GM15510 (cell line): ENCODE measurements around the gene FLRT2.

Source experiments
- POLR2A ChIP-seq: IDR thresholded peaks from 3 replicates; pipeline ENCODE4 v1.6.1; 2011; ENCODE audit warnings: borderline replicate concordance; ENCODE audit not compliant: insufficient read length; ENCODE audit errors: extremely low read depth

FLRT2 gene

DNA sequence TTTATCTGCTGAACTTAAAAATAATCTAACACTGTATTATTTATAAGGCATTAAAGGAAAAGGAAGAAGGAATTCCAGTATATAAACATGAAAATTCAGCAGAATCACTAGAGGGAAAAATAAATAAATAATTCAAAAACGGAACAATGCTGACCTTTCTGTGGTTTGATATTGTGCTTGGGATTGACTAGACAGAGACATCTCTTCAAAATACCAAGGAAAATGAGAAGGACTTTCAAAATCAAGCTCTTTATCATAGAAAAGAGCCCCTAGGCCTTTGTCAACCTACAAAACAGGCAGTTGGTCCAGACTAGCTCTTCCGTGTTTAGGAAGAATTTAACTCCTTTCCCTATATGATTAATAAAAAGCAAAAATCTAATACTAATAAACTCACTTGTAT, 6.3 kb upstream of the FLRT2 start:
- no peak for TF ChIP-seq POLR2A

DNA sequence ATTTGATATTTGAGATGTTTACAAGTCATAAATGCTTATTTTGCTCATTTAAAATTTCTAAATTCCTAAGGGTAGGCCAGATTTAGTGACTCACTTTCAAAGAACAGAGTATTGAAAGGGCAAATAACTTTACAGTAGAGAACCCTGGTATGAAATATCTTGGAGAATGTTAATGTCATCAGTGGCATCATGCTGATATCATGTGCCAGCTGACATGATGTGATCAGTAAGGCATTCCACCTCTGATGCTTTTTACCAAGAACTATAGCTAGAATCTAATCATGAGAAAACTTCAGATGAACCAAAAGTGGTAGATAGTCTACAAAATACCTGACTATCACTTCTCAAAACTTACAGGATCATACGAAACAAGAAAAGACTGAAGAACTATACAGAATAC, 2.9 kb upstream of the FLRT2 start:
- no peak for TF ChIP-seq POLR2A

DNA sequence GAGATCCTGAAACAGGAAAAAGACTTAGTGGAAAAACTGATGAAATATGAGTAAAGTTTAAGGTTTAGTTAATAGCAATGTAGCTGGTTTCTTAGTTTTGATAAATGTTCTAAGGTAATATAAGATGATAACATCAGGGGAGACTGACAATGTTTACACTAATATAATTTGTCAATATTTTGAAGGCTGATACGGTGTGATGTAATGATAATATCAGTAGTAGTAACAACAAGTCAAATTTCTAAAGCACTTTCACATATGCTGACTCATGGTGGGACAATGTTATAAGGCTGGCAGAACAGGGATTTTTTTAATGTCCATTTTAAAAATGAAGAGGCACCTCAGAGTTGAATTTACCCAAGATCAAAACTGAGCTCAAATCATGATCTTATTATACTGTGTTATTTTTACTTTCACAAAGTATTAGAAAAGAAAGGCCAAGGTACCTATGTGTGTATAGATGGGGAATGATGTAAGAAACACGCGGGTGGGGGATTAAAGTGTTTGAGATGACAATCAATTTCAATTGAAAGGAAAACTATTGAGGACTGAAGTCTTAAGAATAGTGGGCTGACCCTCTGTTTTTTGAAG, 2.4 kb upstream of the FLRT2 start:
- TF ChIP-seq POLR2A: no peak

DNA sequence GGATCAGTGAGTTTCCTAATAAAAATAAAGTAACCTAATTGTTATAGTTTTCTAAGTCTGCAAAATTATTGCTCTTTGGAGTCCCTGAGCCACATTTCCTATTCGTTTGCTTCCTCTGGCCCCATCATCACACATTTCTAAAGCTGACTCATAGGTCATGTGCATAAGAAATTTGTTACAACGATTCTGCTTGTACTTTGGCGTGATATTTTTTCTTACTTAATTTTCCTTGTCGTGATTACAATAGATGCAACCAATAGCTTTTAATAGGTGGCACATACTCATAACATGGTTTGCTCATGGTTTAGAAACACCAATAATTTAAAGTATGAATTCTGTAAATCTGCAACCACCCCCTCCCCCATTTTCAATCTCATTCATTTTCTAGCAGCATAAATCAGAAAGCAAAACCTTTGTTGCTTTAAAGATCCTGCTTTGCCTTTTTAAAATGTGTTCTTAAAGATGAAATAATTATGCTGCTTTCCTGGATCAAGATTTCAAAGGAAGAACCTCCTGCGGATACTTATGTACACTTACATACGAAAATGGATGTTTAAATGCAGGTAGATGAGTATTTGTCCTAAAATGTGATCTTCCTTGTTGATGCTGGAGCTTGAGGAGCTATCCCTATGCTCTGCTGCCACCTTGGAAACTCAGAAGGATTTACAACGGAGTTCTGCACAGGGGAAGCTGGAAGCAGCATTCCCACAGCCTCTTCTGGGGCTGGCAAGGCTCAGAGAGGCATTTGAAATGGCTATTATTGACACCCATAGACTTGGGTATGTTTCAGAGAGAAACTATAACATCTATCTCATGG, 1.7 kb upstream of the FLRT2 start:
- no peak for TF ChIP-seq POLR2A

DNA sequence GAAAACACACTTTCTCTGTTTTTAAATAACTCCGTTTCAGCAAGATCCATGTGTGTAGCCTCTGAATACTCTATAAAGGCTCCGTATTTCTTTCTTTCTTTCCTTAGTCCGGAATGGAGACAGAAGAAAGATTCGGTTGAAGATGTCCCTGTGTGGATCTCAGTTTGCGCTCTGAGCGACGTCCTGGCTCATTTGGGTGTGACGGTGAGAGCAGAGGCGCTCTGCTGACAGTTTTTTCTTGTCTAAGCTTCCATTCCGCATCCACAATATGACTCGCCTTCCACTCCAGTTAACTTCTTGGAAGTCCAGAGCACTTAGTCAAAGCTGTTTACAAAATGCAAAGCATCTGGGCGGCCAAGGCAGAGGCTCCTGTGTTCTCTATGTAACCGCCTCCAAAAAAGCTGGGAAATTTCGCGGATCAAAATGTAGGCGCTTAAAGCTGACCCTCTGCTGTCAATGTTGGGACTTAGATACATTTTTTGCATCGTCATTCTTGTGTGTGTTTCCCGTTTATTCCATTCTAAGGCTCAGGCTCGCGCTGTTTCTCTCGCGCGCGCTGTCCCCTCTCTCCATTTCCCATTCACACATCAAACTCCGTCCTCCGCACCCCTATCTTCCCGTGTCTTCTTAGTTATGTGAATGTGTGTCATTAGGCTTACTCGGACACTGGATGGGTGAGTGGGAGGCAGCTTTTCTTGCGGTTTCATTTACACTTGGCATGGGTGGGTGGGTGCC, 880 bp upstream of the FLRT2 start:
- TF ChIP-seq POLR2A: no peak

DNA sequence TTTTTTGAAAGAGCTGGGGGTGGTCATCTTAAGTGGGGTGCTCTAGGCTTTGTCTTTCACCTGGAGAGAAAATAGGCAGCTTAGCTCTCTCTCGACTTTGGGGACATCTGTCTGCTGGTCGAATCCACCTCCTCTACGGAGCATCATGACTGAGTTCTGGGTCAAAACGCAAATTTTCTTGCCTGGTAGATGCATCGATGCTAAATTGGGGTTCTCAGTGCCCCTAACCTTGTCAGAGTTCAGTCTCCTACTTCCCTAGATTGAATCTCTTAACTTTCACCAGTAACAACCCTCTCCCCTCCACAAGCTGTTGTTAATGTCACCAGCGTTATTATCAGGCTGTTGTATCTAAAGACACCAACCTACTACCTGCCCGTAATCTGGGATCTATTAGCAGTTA, 682 bp downstream of the FLRT2 start:
- no peak for TF ChIP-seq POLR2A

DNA sequence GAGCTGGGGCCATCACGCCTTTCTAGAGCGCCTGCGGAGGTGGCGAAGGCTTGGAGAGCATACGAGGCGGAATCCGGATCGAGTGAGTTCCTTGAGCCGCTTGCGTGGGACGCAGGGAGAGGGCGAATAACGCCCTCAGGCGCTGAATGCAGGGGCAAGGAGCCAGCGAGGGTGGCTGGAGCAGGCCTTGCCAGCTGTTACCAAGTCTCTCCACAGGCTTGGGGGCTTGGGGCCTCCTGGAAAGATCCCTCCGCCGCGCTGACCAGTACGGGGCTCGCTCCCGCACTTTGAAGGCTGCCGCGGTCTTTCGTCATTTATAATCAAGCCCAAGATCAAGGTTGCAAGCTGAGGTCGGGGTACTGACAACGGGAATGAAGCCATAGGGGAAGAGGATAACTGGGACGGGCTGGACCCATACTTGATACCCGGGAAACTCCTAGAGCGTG, 1.2 kb downstream of the FLRT2 start:
- TF ChIP-seq POLR2A: no peak

DNA sequence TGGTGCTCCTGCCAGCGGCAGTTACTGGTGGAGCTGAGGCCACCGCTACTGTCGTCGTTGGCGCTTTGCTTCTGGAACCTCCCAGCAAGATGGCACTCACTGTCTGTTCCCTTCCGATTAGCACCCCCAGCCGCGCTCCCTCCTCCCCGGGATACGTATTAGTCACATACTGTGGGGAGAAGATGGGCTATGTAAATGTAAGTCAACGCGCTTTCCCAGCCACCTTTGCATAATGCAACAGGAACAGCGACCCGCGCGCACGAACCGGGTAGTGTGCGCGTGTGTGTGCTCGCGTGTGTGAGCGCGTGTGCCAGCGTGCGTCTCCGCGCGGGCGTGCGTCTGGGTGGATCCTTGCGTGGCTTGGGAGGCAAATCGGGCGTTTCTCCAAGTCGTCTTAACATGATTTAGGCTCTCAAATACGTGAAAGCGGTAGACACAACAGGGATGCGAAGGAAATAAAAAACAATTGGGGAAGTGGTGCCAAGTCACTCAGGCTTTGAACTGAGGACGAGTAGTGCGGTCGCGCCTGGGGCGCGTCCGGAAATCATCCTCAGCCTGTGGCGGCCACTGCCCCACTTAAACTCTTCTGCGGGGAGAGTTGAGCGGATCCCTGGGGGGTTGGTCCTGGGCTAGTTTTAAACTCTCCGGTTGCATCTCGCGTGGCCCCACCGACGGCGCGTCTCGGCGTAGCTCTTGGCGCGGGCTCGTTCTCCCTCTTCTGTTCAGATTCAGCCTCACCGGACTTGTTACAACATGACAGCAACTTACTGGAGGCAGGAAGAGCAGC, 1.8 kb downstream of the FLRT2 start:
- TF ChIP-seq POLR2A: no peak

DNA sequence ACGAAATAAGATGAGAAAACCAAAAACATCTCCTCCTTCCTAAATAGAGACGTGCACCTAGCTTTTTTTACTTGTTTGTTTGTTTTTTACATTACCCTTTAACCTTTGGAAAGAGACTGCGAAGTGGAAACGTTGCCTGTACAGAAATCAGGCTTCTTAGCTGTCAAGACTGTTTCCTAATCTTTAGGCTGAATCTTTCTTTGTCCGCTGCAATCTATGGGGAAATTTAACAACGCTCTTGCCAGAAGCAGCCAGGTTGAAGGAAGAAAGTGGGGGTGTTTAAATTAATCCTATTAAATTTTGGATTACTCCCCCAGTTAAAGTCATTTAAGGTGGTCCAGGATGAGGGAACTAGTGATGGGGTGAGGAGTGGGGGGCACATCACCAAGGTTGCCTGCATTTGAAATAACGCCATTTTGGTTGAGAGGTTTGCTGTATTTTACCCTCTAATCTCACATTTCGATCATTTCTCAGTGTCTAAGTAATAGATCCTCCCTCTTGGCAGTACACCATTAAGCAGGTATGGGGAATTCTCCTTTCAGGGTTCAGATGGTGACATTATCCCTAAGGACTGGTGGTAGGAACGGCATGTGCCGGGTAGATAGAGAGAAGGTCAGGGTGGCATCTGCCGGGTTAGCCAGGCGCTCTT, 2.6 kb downstream of the FLRT2 start:
- no peak for TF ChIP-seq POLR2A

DNA sequence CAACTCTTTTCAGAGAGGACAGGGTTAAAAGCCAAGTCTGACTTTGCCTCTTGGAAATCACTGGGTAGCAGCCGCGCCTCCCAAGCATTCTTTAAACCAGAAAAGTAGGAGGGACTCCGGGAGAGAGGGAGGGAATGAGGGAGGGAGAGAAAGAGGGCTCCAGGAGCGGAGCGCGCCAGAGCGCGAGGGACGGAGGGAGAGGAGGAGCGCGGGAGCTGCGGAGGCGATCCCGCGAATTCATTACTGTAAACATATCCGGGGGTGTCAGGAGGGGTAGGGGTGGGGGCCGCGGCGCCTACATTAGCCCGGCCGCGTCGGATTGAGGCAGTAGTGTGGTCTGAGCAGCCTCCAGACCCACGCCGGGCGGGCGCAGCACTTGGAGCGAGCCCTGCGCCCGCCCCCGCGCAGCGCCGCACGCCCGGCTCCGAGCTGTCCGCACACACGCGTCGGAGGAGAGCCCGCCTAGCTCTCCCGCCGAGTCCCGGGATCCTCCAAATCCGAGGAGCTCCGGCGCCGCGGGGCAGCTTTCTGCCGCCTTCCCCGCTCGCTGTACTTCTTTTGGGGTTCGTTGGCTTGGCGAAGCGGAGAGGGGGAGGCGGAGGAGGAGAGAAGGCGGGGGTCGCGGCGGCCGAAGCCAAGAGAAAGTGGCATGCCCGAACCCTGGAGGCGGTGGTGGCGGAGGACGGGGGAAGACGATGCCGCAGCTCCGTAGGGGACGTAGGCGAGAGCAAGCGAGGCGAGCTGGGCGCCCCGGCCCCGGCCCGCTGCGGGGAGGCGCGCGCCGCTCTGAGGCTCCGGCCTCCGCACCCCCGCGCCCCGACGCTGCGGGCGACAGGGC, 3.3 kb downstream of the FLRT2 start:
- no peak for TF ChIP-seq POLR2A

DNA sequence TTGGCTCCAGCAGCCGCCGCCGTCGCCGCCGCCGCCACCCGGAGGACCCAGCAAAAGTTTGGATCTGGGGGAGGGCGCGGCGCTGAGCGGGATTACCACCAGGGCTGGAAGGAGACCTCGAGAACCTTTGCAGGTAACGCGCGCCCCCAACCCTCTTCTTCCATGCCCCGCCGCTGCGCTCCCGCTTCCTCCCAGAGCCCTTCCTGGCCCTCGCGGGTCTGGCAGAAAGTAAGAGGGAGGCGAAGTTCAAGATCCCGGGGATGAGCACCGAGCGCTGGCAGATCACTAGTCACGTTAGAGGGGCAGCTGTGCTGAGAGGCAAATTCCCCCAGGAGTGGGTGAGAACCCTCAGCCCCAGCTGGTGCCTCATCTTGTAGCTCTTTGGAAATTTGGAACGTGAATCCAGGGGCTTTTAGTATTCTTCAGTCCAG, 3.9 kb downstream of the FLRT2 start:
- no peak for TF ChIP-seq POLR2A

DNA sequence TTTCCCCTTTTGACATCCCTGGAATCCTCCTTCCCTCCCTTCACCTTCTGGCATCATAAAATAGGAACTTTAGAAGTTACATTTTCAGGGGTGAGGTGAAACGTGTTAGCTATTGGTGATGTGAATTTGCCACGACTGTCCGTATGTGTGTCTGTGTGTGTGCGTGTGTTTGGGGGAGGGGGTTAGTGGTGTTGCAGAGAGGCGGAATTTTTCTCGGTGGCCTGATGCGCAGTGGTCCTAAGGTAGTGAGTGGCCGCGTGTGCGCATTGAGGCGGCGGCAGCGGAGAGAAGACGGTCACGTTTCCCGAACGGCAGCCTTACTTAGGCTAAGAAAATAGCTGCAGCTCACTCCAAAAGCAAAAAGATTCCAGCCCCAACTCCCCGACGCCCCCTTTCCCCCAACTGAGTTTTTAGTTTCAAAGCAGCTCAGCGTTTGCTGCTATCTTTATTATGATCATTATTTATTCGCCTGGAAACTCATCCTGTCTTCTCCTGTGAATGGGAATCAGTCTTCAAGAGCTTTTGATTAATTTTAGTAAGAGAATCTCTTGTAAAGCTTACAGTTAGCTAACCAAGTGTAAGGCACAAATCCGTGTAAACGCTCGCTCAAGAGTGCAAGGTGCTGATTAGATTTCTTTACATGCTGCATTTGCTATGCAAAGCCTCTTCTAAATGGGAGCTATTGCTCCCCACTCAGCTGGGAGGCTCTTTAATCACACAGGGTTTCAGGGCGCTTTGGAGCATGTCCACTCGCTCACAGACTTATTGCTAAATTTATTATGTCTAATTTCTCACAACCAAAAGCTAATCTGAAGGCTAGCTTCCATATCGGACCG, 4.7 kb downstream of the FLRT2 start:
- TF ChIP-seq POLR2A: no peak

DNA sequence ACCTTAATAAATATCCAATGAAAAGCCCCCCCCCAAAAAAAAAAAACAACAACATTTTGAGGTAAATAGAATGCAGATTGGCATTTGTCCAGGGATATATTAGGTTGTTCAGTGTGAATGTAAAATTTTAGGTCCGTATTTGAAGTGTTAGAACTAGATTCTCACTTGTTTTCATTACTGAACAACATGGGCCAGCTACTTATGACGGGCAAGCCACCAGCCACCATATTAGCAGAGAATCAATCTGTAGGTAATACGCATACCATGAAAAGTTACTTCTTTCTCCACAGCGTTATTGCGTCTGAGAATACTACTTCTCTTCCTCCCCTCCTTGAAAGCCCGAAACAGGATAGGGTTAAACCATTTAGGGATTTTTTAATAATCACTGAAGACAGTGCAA, 5.4 kb downstream of the FLRT2 start:
- TF ChIP-seq POLR2A: no peak
